Astrocyte (in vitro differentiated cells and primary cell): ENCODE data around the gene SMAGP. TPM values are rescaled to one million over a fixed set of nuclear protein-coding genes. Genes with fewer than 3 reads are reported as not detected.

ENCODE experiments used
- DNase-seq: peaks from one replicate; pipeline ENCODE4 v3.0.0-alpha.2; 2010; ENCODE audit warnings: low read depth
- FAIRE-seq: peaks from 2 replicates; lab custom pipeline; 2011; peaks lifted over from hg19 to GRCh38; lab: Jason Lieb, UNC
- H2AFZ ChIP-seq: 2 replicates; pipeline ENCODE4 v1.6.0; 2012; ENCODE audit warnings: low read depth, low read length, inconsistent platforms
- H3K27ac ChIP-seq: 2 replicates; pipeline ENCODE4 v1.5.1; 2011; ENCODE audit warnings: low read depth, low read length, inconsistent platforms
- H3K27me3 ChIP-seq: 2 replicates; pipeline ENCODE4 v1.6.0; 2011; ENCODE audit warnings: low read length, inconsistent platforms; ENCODE audit not compliant: insufficient read depth
- H3K36me3 ChIP-seq: 2 replicates; pipeline ENCODE4 v1.5.1; 2011; ENCODE audit warnings: low read length, inconsistent platforms; ENCODE audit not compliant: insufficient read depth
- H3K4me1 ChIP-seq: 2 replicates; pipeline ENCODE4 v1.5.1; 2011; ENCODE audit warnings: low read length, inconsistent platforms; ENCODE audit not compliant: insufficient read depth
- H3K4me2 ChIP-seq: 2 replicates; pipeline ENCODE4 v1.6.0; 2012; ENCODE audit warnings: low read length, inconsistent platforms
- H3K4me3 ChIP-seq: 2 replicates; pipeline ENCODE4 v1.5.1; 2011; ENCODE audit warnings: low read depth, mild to moderate bottlenecking, low read length, inconsistent platforms; ENCODE audit not compliant: insufficient read depth
- H3K79me2 ChIP-seq: 2 replicates; pipeline ENCODE4 v1.6.0; 2012; ENCODE audit warnings: mild to moderate bottlenecking, low read length, inconsistent platforms; ENCODE audit not compliant: insufficient read depth
- H3K9ac ChIP-seq: 2 replicates; pipeline ENCODE4 v1.6.0; 2012; ENCODE audit warnings: mild to moderate bottlenecking, low read length, inconsistent platforms
- H3K9me3 ChIP-seq: 2 replicates; pipeline ENCODE4 v1.5.1; 2012; ENCODE audit warnings: low read depth, mild to moderate bottlenecking, low read length, inconsistent platforms; ENCODE audit not compliant: insufficient read depth
- H4K20me1 ChIP-seq: 2 replicates; pipeline ENCODE4 v1.6.0; 2012; ENCODE audit warnings: low read length, inconsistent platforms; ENCODE audit not compliant: insufficient read depth
- H3K27ac Mint-ChIP-seq: one replicate; pipeline ENCODE4 v1.8.0; 2021; ENCODE audit warnings: mild to moderate bottlenecking, mixed read lengths; ENCODE audit not compliant: unreplicated experiment
- H3K27me3 Mint-ChIP-seq: one replicate; pipeline ENCODE4 v1.8.0; 2021; ENCODE audit warnings: low read depth, mixed read lengths; ENCODE audit not compliant: unreplicated experiment
- H3K36me3 Mint-ChIP-seq: one replicate; pipeline ENCODE4 v1.8.0; 2021; ENCODE audit warnings: low read depth, mixed read lengths; ENCODE audit not compliant: unreplicated experiment
- H3K4me1 Mint-ChIP-seq: one replicate; pipeline ENCODE4 v1.8.0; 2021; ENCODE audit warnings: low read depth, mixed read lengths; ENCODE audit not compliant: unreplicated experiment
- H3K4me3 Mint-ChIP-seq: one replicate; pipeline ENCODE4 v1.8.0; 2021; ENCODE audit warnings: mild to moderate bottlenecking, moderate library complexity, mixed read lengths; ENCODE audit not compliant: unreplicated experiment
- H3K9me3 Mint-ChIP-seq: one replicate; pipeline ENCODE4 v1.8.0; 2021; ENCODE audit warnings: mild to moderate bottlenecking, mixed read lengths; ENCODE audit not compliant: unreplicated experiment
- EZH2 ChIP-seq: IDR thresholded peaks from 2 replicates; pipeline ENCODE4 v1.6.1; 2012; ENCODE audit warnings: mild to moderate bottlenecking, low read length, inconsistent platforms; ENCODE audit not compliant: insufficient read depth
- total RNA-seq: library from RNA; stranded (reverse); gene quantifications from 2 replicates; pipeline ENCODE4 v1.2.1, GENCODE V29; 2021
- TF ChIP-seq, protein P1 (sequence below): IDR thresholded peaks from 2 replicates; pipeline ENCODE4 v1.5.1; 2011; ENCODE audit warnings: low read depth, mild to moderate bottlenecking, inconsistent platforms, low read length, moderate library complexity; ENCODE audit not compliant: insufficient read depth

Gene SMAGP
- total RNA-seq, 1 donor from 2014 or later, result 3.6 TPM

DNA sequence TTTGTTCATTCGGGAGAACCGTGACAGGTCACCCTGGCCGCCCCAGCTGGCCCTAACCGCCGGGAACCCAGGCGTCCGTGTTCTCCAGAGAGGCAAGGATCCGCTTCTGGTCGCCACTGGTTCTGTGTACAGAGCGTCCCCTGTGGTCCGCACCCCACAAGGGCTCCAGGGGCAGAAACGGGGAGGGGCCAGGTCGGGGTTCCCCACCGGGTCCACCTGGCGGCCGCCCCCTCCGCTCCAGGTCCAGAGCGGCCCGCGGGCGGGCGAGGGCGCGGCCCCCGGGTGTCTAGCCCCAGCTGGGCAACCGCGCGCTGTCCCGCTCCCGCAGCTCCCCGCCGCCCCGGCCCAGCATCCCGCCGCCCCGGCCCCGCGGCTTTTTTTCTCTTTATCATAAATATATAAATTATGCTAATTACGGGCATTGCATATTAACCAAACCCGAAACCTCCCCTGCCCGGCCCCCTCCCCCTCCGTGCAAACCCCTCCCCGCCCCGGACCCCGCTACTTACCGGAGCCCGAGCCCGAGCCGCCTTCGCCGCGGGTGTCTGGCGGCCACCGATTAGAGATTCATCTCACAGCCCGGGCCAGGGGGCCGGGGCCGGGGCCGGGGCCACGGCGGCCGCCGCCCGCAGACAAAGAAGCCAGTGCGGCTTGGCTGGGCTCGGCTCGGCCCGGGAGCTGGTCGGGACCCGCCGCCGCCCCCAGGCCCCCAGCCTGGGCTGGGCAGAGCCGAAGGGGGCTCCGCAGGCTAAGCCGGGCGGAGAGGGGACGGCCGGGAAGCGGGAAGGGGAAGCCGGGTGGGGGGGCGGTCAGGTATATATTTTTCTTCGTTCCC, 52.9 kb downstream of the SMAGP start:
- H3K4me2 ChIP-seq, result peak overlapping the region; percentile 95
- H3K4me3 Mint-ChIP-seq, result peak overlapping the region; percentile 85
- peak overlapping the region; percentile 76 for H3K4me3 ChIP-seq
- FAIRE-seq (no peak), DNase-seq (no peak)
- H3K9me3 Mint-ChIP-seq, result no peaks in the 10 kb centered on the region
- H3K79me2 ChIP-seq, result peaks cover 14% of the 10 kb centered on the region
- no peak overlapping the region for H3K27ac Mint-ChIP-seq
- no peaks in the 10 kb centered on the region for H4K20me1 ChIP-seq
- peak overlapping the region; percentile 89 for H2AFZ ChIP-seq
- H3K36me3 Mint-ChIP-seq, result peaks cover under 1% of the 10 kb centered on the region
- no peaks in the 10 kb centered on the region for H3K27me3 Mint-ChIP-seq
- TF ChIP-seq, protein P1, sequence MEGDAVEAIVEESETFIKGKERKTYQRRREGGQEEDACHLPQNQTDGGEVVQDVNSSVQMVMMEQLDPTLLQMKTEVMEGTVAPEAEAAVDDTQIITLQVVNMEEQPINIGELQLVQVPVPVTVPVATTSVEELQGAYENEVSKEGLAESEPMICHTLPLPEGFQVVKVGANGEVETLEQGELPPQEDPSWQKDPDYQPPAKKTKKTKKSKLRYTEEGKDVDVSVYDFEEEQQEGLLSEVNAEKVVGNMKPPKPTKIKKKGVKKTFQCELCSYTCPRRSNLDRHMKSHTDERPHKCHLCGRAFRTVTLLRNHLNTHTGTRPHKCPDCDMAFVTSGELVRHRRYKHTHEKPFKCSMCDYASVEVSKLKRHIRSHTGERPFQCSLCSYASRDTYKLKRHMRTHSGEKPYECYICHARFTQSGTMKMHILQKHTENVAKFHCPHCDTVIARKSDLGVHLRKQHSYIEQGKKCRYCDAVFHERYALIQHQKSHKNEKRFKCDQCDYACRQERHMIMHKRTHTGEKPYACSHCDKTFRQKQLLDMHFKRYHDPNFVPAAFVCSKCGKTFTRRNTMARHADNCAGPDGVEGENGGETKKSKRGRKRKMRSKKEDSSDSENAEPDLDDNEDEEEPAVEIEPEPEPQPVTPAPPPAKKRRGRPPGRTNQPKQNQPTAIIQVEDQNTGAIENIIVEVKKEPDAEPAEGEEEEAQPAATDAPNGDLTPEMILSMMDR, result no peak
- no peak for TF ChIP-seq EZH2
- H3K36me3 ChIP-seq, result no peaks in the 10 kb centered on the region
- H3K27ac ChIP-seq, result peak overlapping the region; percentile 82
- no peaks in the 10 kb centered on the region for H3K9me3 ChIP-seq
- H3K9ac ChIP-seq, result peak overlapping the region; percentile 88
- no peaks in the 10 kb centered on the region for H3K27me3 ChIP-seq
- peaks cover 17% of the 10 kb centered on the region for H3K4me1 ChIP-seq
- peaks cover 8% of the 10 kb centered on the region for H3K4me1 Mint-ChIP-seq

DNA sequence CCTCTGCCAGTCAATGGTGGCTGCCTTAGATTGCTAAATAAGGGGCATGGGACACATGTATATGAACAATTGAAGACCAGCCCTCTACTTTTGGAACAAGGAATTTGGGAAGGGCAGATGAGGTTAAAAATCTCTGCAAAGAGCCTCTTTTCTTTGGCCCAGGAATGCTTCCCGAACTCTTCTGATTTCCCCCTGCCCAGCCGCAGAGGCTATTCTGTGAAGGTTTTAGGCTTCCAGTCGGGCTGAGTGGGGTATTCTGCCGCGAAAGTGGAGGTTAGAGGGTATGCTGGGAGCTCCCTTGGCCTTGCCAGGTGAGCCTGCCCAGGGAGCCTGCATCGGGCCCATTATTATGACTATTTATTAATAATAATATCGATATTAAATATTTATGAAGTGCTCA, 53.6 kb downstream of the SMAGP start:
- TF ChIP-seq, protein P1, result no peak
- no peak for TF ChIP-seq EZH2
- Histone ChIP-seq H3K4me1 (peaks cover 17% of the 10 kb centered on the region), H3K79me2 (peaks cover 14% of the 10 kb centered on the region), H2AFZ (peak overlapping the region; percentile 78), H3K9me3 (no peaks in the 10 kb centered on the region), H3K27me3 (no peaks in the 10 kb centered on the region), H3K36me3 (no peaks in the 10 kb centered on the region), H3K4me3 (peak overlapping the region; percentile 67), H3K9ac (peak overlapping the region; percentile 88), H4K20me1 (no peaks in the 10 kb centered on the region), H3K27ac (no peak overlapping the region), H3K4me2 (peak overlapping the region; percentile 95)
- Mint-ChIP-seq H3K4me1 (peaks cover 8% of the 10 kb centered on the region), H3K9me3 (no peaks in the 10 kb centered on the region), H3K4me3 (peak overlapping the region; percentile 84), H3K27me3 (no peaks in the 10 kb centered on the region), H3K36me3 (no peaks in the 10 kb centered on the region), H3K27ac (no peak overlapping the region)
- no peak for DNase-seq
- no peak for FAIRE-seq

DNA sequence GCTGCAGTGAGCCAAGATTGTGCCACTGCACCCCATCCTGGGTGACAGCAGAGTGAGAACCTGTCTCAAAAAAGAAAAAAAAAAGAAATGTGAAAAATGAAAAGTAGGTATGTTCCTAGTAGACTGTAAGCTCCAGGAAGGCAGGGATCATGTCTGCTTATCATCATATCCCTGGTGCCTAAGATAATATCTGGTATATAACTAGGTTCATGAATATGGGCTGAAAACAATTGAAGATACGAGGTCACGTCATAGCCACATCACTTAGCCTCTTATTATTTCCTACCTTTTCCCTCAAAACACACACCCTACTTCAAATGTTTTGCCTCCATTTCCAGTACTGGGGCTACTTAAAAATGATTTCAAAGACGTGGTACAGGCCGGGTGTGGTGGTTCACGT, 55.3 kb downstream of the SMAGP start:
- no peaks in the 10 kb centered on the region for H3K9me3 ChIP-seq
- no peak overlapping the region for H2AFZ ChIP-seq
- H3K79me2 ChIP-seq, result peaks cover 14% of the 10 kb centered on the region
- H3K36me3 ChIP-seq, result no peaks in the 10 kb centered on the region
- no peaks in the 10 kb centered on the region for H3K27me3 ChIP-seq
- H3K4me3 ChIP-seq, result no peak overlapping the region
- H3K27ac ChIP-seq, result no peak overlapping the region
- H3K4me3 Mint-ChIP-seq, result no peak overlapping the region
- TF ChIP-seq, protein P1, result no peak
- TF ChIP-seq EZH2, result no peak
- no peaks in the 10 kb centered on the region for H3K27me3 Mint-ChIP-seq
- no peaks in the 10 kb centered on the region for H4K20me1 ChIP-seq
- H3K4me2 ChIP-seq, result no peak overlapping the region
- peaks cover 2% of the 10 kb centered on the region for H3K36me3 Mint-ChIP-seq
- H3K4me1 Mint-ChIP-seq, result peaks cover 8% of the 10 kb centered on the region
- peaks cover 17% of the 10 kb centered on the region for H3K4me1 ChIP-seq
- FAIRE-seq (no peak), DNase-seq (no peak)
- no peak overlapping the region for H3K27ac Mint-ChIP-seq
- no peak overlapping the region for H3K9ac ChIP-seq
- H3K9me3 Mint-ChIP-seq, result no peaks in the 10 kb centered on the region
